ENCODE data around the gene SLC25A33.
A peak's percentile ranks its signal among the peaks of the same experiment; 100 is the strongest.

SLC25A33 gene

DNA sequence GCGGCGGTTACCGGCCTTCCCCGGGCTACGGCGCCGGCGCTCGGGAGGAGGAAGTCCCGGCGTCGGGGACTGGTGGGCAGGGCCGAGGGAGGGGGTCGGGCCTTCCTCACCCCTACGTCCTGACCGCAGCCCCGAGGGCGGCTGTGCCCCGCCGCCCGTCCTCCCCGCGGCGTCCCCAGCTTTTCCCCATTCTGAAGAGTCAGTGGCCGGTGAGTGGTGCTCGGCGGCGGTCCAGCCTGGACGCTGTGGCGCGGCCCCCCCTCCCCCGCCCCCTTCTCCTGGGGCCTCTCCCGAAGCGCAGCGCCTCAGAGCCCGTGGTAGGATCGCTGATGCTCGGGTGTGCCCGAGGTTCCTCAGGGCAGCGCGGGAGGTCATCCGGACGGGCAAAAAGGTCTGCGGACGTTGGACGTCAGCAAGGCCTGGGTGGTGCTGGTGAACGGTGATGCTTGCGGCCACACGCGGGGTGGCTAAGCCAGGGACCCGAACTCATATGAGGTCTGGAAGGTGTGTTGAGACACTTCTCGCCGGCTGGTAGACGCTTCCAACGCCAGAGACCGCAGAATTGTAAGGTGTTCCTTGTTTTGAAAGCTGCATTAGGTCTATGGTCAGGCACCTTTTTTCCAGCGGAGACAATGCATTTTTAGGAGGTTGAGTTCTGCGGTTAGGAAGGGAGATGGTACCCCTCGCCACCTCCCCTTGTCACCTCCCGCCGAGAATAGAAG, 725 bp downstream of the SLC25A33 start:
- DNase-seq (ENCODE audit: low read depth): peak; percentile 66
- TF ChIP-seq, protein P1, sequence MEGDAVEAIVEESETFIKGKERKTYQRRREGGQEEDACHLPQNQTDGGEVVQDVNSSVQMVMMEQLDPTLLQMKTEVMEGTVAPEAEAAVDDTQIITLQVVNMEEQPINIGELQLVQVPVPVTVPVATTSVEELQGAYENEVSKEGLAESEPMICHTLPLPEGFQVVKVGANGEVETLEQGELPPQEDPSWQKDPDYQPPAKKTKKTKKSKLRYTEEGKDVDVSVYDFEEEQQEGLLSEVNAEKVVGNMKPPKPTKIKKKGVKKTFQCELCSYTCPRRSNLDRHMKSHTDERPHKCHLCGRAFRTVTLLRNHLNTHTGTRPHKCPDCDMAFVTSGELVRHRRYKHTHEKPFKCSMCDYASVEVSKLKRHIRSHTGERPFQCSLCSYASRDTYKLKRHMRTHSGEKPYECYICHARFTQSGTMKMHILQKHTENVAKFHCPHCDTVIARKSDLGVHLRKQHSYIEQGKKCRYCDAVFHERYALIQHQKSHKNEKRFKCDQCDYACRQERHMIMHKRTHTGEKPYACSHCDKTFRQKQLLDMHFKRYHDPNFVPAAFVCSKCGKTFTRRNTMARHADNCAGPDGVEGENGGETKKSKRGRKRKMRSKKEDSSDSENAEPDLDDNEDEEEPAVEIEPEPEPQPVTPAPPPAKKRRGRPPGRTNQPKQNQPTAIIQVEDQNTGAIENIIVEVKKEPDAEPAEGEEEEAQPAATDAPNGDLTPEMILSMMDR (IDR thresholded peaks at IDR 0.05; ENCODE audit: insufficient read depth, low read depth, low read length, missing control alignments): no peak
- peak overlapping the region; percentile 79 for H3K4me3 ChIP-seq (ENCODE audit: low read depth, low read length)

DNA sequence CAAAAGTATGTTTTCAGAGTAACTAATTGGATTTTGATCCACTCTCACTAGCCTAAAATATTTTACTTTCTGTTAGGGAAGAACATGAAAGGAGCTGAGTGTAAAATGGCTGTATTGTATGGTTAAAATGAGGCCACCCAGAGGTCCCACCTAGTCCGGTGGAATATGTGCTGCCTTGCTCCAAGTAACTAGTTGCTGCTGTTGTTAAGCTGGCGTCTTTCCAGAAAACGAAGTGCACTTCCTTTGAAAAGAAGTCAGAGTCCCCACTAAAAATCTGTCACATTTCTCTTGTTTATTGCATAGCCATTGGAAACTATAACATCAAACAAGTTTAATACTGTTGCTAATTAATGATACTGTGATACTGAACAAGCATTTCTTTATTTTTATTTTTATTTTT, 3.2 kb downstream of the SLC25A33 start:
- TF ChIP-seq, protein P1 (IDR thresholded peaks at IDR 0.05; ENCODE audit: insufficient read depth, low read depth, low read length, missing control alignments): no peak
- no peak overlapping the region for H3K4me3 ChIP-seq (ENCODE audit: low read depth, low read length)
- no peak for DNase-seq (ENCODE audit: low read depth)

DNA sequence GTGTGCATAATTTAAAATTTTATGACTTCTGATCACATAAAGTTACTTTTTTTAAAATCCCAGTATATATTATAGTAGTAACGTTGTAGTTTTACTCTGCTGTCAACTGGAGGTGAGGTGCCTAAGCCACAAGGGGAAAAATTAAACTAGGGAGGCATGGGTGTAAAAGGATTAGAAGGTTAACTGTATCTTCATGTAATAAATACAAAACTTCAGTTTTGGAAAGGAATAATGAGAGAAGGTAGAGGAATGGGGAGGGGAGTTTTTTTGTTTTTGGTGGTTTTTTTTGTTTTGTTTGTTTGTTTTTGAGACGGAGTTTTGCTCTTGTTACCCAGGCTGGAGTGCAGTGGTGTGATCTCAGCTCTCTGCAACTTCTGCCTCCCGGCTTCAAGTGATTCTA, 5.7 kb downstream of the SLC25A33 start:
- TF ChIP-seq, protein P1 (IDR thresholded peaks at IDR 0.05; ENCODE audit: insufficient read depth, low read depth, low read length, missing control alignments): no peak

DNA sequence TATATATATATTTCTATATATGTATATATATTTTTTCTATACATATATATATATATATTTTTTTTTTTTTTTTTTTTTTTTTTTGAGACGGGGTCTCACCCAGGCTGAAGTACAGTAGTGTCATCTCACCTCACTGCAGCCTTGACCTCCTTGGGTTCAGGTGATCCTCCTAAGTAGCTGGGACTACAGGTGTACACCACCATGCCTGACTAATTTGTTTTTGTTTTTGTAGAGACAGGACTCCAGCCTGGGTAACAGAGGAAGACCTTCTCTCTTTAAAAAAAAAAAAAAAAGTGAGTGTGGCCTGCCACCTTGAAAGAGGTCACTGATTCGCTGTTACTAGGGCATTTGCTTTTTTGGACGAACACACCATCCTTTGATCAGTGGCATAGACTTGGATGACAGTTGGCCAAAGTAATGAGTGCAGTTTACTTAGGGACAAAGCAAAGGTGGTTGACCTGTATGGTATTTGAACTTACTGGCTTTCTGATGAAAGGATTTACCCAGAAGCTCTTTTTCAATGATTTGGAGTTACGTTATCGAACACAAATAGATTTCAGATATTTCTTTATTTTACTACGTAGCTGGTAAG, 10.8 kb downstream of the SLC25A33 start:
- no peak for DNase-seq (ENCODE audit: low read depth)
- TF ChIP-seq, protein P1 (IDR thresholded peaks at IDR 0.05; ENCODE audit: insufficient read depth, low read depth, low read length, missing control alignments): no peak
- no peak overlapping the region for H3K4me3 ChIP-seq (ENCODE audit: low read depth, low read length)

More for the DNA sequence above, 5.7 kb downstream of the SLC25A33 start:
- H3K4me3 ChIP-seq (ENCODE audit: low read depth, low read length): no peak overlapping the region
- no peak for DNase-seq (ENCODE audit: low read depth)

DNA sequence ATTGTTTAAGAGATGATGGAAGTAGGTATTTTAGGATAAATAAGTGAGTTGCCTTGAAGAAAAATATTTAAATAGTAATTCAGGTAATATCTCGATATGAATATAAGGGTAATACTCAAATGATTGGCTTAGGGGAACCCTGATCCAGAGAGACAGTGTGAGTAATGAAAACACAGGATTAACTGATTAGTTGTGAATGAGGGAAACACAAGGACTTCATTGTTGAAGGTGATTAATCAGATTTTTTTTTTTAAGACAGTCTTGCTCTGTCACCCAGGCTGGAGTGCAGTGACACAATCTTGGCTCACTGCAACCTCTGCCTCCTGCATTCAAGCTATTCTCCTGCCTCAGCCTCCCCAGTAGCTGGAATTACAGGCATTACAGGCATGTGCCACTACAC, 12.7 kb downstream of the SLC25A33 start:
- H3K4me3 ChIP-seq (ENCODE audit: low read depth, low read length): no peak overlapping the region
- no peak for DNase-seq (ENCODE audit: low read depth)
- TF ChIP-seq, protein P1 (IDR thresholded peaks at IDR 0.05; ENCODE audit: insufficient read depth, low read depth, low read length, missing control alignments): no peak

DNA sequence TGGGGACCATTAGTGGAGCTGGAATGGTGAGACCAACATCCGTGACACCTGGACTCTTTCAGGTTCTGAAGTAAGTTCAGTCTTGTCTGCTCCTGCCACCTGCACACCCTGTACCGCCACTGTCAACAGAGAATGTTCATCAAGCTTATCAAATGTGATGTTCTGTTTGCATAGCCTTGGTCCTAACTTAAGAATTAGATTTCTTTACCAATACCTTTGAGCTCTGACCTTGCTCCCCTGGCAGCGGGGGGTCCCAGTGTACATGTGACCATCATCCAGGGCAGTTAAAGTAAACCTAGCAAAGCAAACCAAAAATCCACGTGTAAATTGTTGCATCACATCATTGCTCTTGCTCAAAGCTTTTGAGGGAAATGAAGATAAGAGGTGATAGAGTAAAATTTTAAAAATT, 14.5 kb downstream of the SLC25A33 start:
- no peak for DNase-seq (ENCODE audit: low read depth)
- TF ChIP-seq, protein P1 (IDR thresholded peaks at IDR 0.05; ENCODE audit: insufficient read depth, low read depth, low read length, missing control alignments): no peak
- no peak overlapping the region for H3K4me3 ChIP-seq (ENCODE audit: low read depth, low read length)
